ENCODE results near the gene SERINC5. TPM values are rescaled to one million over a fixed set of nuclear protein-coding genes. Genes with fewer than 3 reads are reported as not detected.

SERINC5 gene
- polyA plus RNA-seq, 1 of the 3 experiments (the other 2 are of a cell fraction) = 4.5 TPM

GRCh38 chr5:80191991-80192398 is 63.9 kb downstream of the SERINC5 start:
- TF ChIP-seq YY1 (IDR thresholded peaks at IDR 0.05; ENCODE audit: low read depth) = no peak
- no peak for TF ChIP-seq SIN3A (IDR thresholded peaks at IDR 0.05; ENCODE audit: borderline replicate concordance, low read depth, low read length)
- Histone ChIP-seq H3F3A (replicated peaks; ENCODE audit: insufficient read depth) (no peaks in the 10 kb centered on the region), H3K79me2 (ENCODE audit: insufficient read depth) (no peaks in the 10 kb centered on the region), H3K9me2 (no peaks in the 10 kb centered on the region), H3K36me3 (replicated peaks in 1 of 2; ENCODE audit: control insufficient read depth in 1 of 2, insufficient read depth in 2 of 2, low read length in 1 of 2) (no peaks in the 10 kb centered on the region), H3K27ac (ENCODE audit: low read depth in 2 of 2, low read length in 1 of 2) (no peak overlapping the region), H3K9me3 (no peaks in the 10 kb centered on the region), H2AFZ (ENCODE audit: low read depth) (no peak overlapping the region), H3K27me3 (ENCODE audit: insufficient read depth) (no peaks in the 10 kb centered on the region), H3K9ac (no peak overlapping the region), H4K20me1 (ENCODE audit: insufficient read depth) (no peaks in the 10 kb centered on the region), H3K4me3 (ENCODE audit: low read depth in 2 of 2, low read length in 1 of 2) (no peak overlapping the region), H3K4me2 (no peak overlapping the region), H3K4me1 (ENCODE audit: control insufficient read depth in 1 of 2, insufficient read depth in 2 of 2, low read depth in 1 of 2, low read length in 1 of 2) (peaks cover 2 to 34% of the 10 kb centered on the region in 2 experiments; a peak in 3 of 4 replicates)
- 100% methylated on average over 4 of the region's 4 CpGs for WGBS (ENCODE audit: low lambda C conversion rate)
- CTCF ChIA-PET = interaction anchor here (0.8 to 2.2 kb wide), 2 partner anchors 11 to 38 kb away, joined by 3 to 7 read pairs; no protein-coding TSS in a partner anchor
- POLR2A ChIA-PET = no interaction called here
- no peak for DNase-seq

GRCh38 chr5:80191397-80191796 is 64.5 kb downstream of the SERINC5 start:
- no peaks in the 10 kb centered on the region for H3K27me3 ChIP-seq (ENCODE audit: insufficient read depth)
- H3K9me3 ChIP-seq = no peaks in the 10 kb centered on the region
- H3K27ac ChIP-seq (ENCODE audit: low read depth in 2 of 2, low read length in 1 of 2) = no peak overlapping the region
- WGBS (ENCODE audit: low lambda C conversion rate) = 84% methylated on average over 4 of the region's 4 CpGs
- no peak overlapping the region for H2AFZ ChIP-seq (ENCODE audit: low read depth)
- H4K20me1 ChIP-seq (ENCODE audit: insufficient read depth) = no peaks in the 10 kb centered on the region
- no peak for DNase-seq
- H3K4me3 ChIP-seq (ENCODE audit: low read depth in 2 of 2, low read length in 1 of 2) = no peak overlapping the region
- H3K36me3 ChIP-seq (replicated peaks in 1 of 2; ENCODE audit: control insufficient read depth in 1 of 2, insufficient read depth in 2 of 2, low read length in 1 of 2) = no peaks in the 10 kb centered on the region
- no peaks in the 10 kb centered on the region for H3F3A ChIP-seq (replicated peaks; ENCODE audit: insufficient read depth)
- no peaks in the 10 kb centered on the region for H3K79me2 ChIP-seq (ENCODE audit: insufficient read depth)
- ChIA-PET CTCF (no interaction called here), POLR2A (no interaction called here)
- TF ChIP-seq FOXJ3 (CRISPR knock-in tag; IDR thresholded peaks at IDR 0.05) = no peak
- no peak for TF ChIP-seq SMC3 (IDR thresholded peaks at IDR 0.05; ENCODE audit: low read depth, low read length)
- no peak for TF ChIP-seq FOXM1 (IDR thresholded peaks at IDR 0.05; ENCODE audit: low read depth)
- no peak for TF ChIP-seq TAF1 (IDR thresholded peaks at IDR 0.05; ENCODE audit: borderline replicate concordance, low read depth, low read length)
- TF ChIP-seq REST (IDR thresholded peaks at IDR 0.05; ENCODE audit: low read depth, low read length) = no peak
- no peak for TF ChIP-seq MAX (IDR thresholded peaks at IDR 0.05; ENCODE audit: low read depth)
- TF ChIP-seq RAD21 (IDR thresholded peaks at IDR 0.05; ENCODE audit: low read length) = no peak
- no peak for TF ChIP-seq RFX5 (IDR thresholded peaks at IDR 0.05; ENCODE audit: low read length)
- no peak for TF ChIP-seq RCOR1 (IDR thresholded peaks at IDR 0.05; ENCODE audit: low read length)
- no peak for TF ChIP-seq EZH2phosphoT487 (IDR thresholded peaks at IDR 0.05; ENCODE audit: borderline replicate concordance, low read depth)
- no peak for TF ChIP-seq GABPA (IDR thresholded peaks at IDR 0.05; ENCODE audit: low read depth)
- TF ChIP-seq CHD2 (IDR thresholded peaks at IDR 0.05; ENCODE audit: low read length, partially characterized antibody) = no peak
- no peak for TF ChIP-seq USF1 (IDR thresholded peaks at IDR 0.05; ENCODE audit: borderline replicate concordance, low read depth)
- TF ChIP-seq NRF1 (IDR thresholded peaks at IDR 0.05; ENCODE audit: low read depth, low read length) = no peak
- no peak for TF ChIP-seq CTCF (IDR thresholded peaks at IDR 0.05)
- H3K9me2 ChIP-seq = no peaks in the 10 kb centered on the region
- H3K9ac ChIP-seq = no peak overlapping the region
- H3K4me2 ChIP-seq = no peak overlapping the region
- peaks cover 2 to 34% of the 10 kb centered on the region in 2 experiments; a peak in 3 of 4 replicates for H3K4me1 ChIP-seq (ENCODE audit: control insufficient read depth in 1 of 2, insufficient read depth in 2 of 2, low read depth in 1 of 2, low read length in 1 of 2)
